ENCODE data around the gene RHOH.
A peak's percentile ranks its signal among the peaks of the same experiment; 100 is the strongest.
"Not testable (repeated sequence)": the region's sequence is repeated elsewhere in the genome, so short reads cannot be mapped to it uniquely, and the experiment has no call there.

The RHOH gene

GRCh38 chr4:40196724-40197281 is at the start of gene RHOH:
Gene RHOH (plus strand): TSS chr4:40197031. CDS start chr4:40243387, 46,356 bp downstream.
- no peak for DNase-seq (ENCODE audit: low spot score)

- DNase-seq (ENCODE audit: low spot score): not testable (repeated sequence)
Measured at GRCh38 chr4:40147490-40147889, 49.3 kb upstream of the RHOH start.

- DNase-seq (ENCODE audit: low spot score): peak; percentile 77
Measured at GRCh38 chr4:40149960-40150385, 46.9 kb upstream of the RHOH start.

GRCh38 chr4:40150932-40151331 is 45.9 kb upstream of the RHOH start:
- DNase-seq (ENCODE audit: low spot score): no peak

- no peak for DNase-seq (ENCODE audit: low spot score)
Measured at GRCh38 chr4:40152637-40153036, 44.2 kb upstream of the RHOH start.

GRCh38 chr4:40157436-40157835 is 39.4 kb upstream of the RHOH start:
- no peak for DNase-seq (ENCODE audit: low spot score)

- DNase-seq (ENCODE audit: low spot score): no peak
Measured at GRCh38 chr4:40160258-40160657, 36.6 kb upstream of the RHOH start.

GRCh38 chr4:40164459-40164858 is 32.4 kb upstream of the RHOH start:
- DNase-seq (ENCODE audit: low spot score): no peak

GRCh38 chr4:40165916-40166315 is 30.9 kb upstream of the RHOH start:
- no peak for DNase-seq (ENCODE audit: low spot score)

GRCh38 chr4:40168070-40168469 is 28.8 kb upstream of the RHOH start:
- DNase-seq (ENCODE audit: low spot score): no peak

- DNase-seq (ENCODE audit: low spot score): no peak
Measured at GRCh38 chr4:40170588-40170987, 26.2 kb upstream of the RHOH start.

- no peak for DNase-seq (ENCODE audit: low spot score)
Measured at GRCh38 chr4:40173470-40173875, 23.4 kb upstream of the RHOH start.

- DNase-seq (ENCODE audit: low spot score): no peak
Measured at GRCh38 chr4:40176602-40177001, 20.2 kb upstream of the RHOH start.

- no peak for DNase-seq (ENCODE audit: low spot score)
Measured at GRCh38 chr4:40177591-40177990, 19.2 kb upstream of the RHOH start.

GRCh38 chr4:40178672-40179071 is 18.2 kb upstream of the RHOH start:
- peak; percentile 15 for DNase-seq (ENCODE audit: low spot score)

GRCh38 chr4:40179360-40179759 is 17.5 kb upstream of the RHOH start:
- DNase-seq (ENCODE audit: low spot score): no peak

GRCh38 chr4:40180356-40180755 is 16.5 kb upstream of the RHOH start:
- peak; percentile 87 for DNase-seq (ENCODE audit: low spot score)

GRCh38 chr4:40182001-40182400 is 14.8 kb upstream of the RHOH start:
- DNase-seq (ENCODE audit: low spot score): no peak

GRCh38 chr4:40182954-40183353 is 13.9 kb upstream of the RHOH start:
- DNase-seq (ENCODE audit: low spot score): no peak

- DNase-seq (ENCODE audit: low spot score): no peak
Measured at GRCh38 chr4:40183615-40184411, 13.0 kb upstream of the RHOH start.

- DNase-seq (ENCODE audit: low spot score): peak; percentile 48
Measured at GRCh38 chr4:40185830-40186664, 10.8 kb upstream of the RHOH start.

GRCh38 chr4:40186665-40187014 is 10.2 kb upstream of the RHOH start:
- no peak for DNase-seq (ENCODE audit: low spot score)

- no peak for DNase-seq (ENCODE audit: low spot score)
Measured at GRCh38 chr4:40187386-40187906, 9.4 kb upstream of the RHOH start.

Data from GM03348 (cell line).